Right atrium auricular region (tissue), 2 donors: Measurements from ENCODE around the gene DBNDD1. TPM values are rescaled to one million over a fixed set of nuclear protein-coding genes. Genes with fewer than 3 reads are reported as not detected.

Experiments
- DNase-seq: peaks from one replicate; pipeline ENCODE4 v3.0.0-alpha.2; 2019; ENCODE audit warnings: low spot score
- H3K27ac ChIP-seq, 2 donors: fragments of 200-600 bp; sonication (generic); 1 replicate in 1 of 2; 2 replicates in 1 of 2; pipeline ENCODE4 v1.5.1; 2016 to 2019
- H3K27me3 ChIP-seq, 2 donors: fragments of 200-600 bp; sonication (generic); one replicate each; pipeline versions ENCODE4 v1.5.1 to v1.6.0; 2017 to 2019
- H3K36me3 ChIP-seq: fragments of 200-600 bp; sonication (generic); one replicate; pipeline ENCODE4 v1.5.1; 2016
- H3K4me1 ChIP-seq, 2 donors: fragments of 200-600 bp; sonication (generic); one replicate each; pipeline versions ENCODE4 v1.5.1 to v1.6.0; 2017 to 2019
- H3K4me3 ChIP-seq, 2 donors: fragments of 200-600 bp; sonication (generic); 1 replicate in 1 of 2; 2 replicates in 1 of 2; pipeline ENCODE4 v1.5.1; 2017 to 2019; ENCODE audit warnings: mild to moderate bottlenecking in 1 of 2, moderate library complexity in 1 of 2
- H3K9me3 ChIP-seq, 2 donors: fragments of 200-600 bp; sonication (generic); one replicate each; pipeline ENCODE4 v1.5.1; 2019
- total RNA-seq, 2 donors: library from RNA; depleted of rRNA; stranded (reverse); fragments of >200 nt; gene quantifications; one replicate each; pipeline ENCODE4 v1.1.0, GENCODE V29; 2016
- TF ChIP-seq, protein P1 (sequence below), 2 donors: fragments of 200-600 bp; sonication (generic); IDR thresholded peaks; one replicate each; pipeline ENCODE4 v1.5.1; 2019; ENCODE audit warnings: antibody characterized with exemption in 2 of 2

The DBNDD1 gene
- total RNA-seq, 2 donors from 2014 or later = 2.9 to 6.2 TPM

- H3K4me1 ChIP-seq = no peaks in the 10 kb centered on the region
- H3K9me3 ChIP-seq = no peaks in the 10 kb centered on the region
- H3K27ac ChIP-seq = no peak overlapping the region
- peaks cover 21% of the 10 kb centered on the region for H3K36me3 ChIP-seq
- DNase-seq = no peak
- TF ChIP-seq, protein P1, sequence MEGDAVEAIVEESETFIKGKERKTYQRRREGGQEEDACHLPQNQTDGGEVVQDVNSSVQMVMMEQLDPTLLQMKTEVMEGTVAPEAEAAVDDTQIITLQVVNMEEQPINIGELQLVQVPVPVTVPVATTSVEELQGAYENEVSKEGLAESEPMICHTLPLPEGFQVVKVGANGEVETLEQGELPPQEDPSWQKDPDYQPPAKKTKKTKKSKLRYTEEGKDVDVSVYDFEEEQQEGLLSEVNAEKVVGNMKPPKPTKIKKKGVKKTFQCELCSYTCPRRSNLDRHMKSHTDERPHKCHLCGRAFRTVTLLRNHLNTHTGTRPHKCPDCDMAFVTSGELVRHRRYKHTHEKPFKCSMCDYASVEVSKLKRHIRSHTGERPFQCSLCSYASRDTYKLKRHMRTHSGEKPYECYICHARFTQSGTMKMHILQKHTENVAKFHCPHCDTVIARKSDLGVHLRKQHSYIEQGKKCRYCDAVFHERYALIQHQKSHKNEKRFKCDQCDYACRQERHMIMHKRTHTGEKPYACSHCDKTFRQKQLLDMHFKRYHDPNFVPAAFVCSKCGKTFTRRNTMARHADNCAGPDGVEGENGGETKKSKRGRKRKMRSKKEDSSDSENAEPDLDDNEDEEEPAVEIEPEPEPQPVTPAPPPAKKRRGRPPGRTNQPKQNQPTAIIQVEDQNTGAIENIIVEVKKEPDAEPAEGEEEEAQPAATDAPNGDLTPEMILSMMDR (IDR thresholded peaks at IDR 0.05) = no peak
- H3K27me3 ChIP-seq = no peaks in the 10 kb centered on the region
- no peak overlapping the region for H3K4me3 ChIP-seq
Measured at GRCh38 chr16:89962754-89963498, 56.3 kb downstream of the DBNDD1 start.

- no peak overlapping the region for H3K27ac ChIP-seq
- H3K36me3 ChIP-seq = peaks cover 32% of the 10 kb centered on the region
- TF ChIP-seq, protein P1 (IDR thresholded peaks at IDR 0.05) = no peak
- no peak for DNase-seq
- H3K4me3 ChIP-seq = no peak overlapping the region
- H3K9me3 ChIP-seq = no peaks in the 10 kb centered on the region
- H3K4me1 ChIP-seq = no peaks in the 10 kb centered on the region
- H3K27me3 ChIP-seq = no peaks in the 10 kb centered on the region
Measured at GRCh38 chr16:89961920-89962319, 57.3 kb downstream of the DBNDD1 start.

DNA sequence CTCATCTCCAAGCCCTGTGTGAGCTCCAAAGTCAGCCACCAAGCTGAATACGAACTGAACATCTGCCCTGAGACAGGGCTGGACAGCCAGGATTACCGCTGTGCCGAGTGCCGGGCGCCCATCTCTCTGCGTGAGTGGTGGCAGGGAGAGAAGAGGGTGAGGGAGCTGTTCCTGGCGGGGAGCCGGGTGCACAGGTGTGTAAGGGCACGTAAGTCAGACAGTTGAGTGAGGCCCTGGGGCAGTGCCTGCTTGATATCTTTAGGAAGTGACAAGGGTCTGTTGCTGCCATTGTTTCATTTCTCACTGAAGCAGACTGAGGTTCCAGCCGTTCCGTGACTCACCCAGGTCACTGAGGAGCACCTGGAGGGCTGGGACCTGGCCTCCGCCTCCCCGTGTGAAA, 58.3 kb downstream of the DBNDD1 start:
- no peak overlapping the region for H3K27ac ChIP-seq
- TF ChIP-seq, protein P1 (IDR thresholded peaks at IDR 0.05) = no peak
- no peak for DNase-seq
- no peaks in the 10 kb centered on the region for H3K9me3 ChIP-seq
- H3K36me3 ChIP-seq = peaks cover 36% of the 10 kb centered on the region
- H3K4me1 ChIP-seq = no peaks in the 10 kb centered on the region
- H3K4me3 ChIP-seq = no peak overlapping the region
- H3K27me3 ChIP-seq = no peaks in the 10 kb centered on the region

GRCh38 chr16:89958596-89958995, 60.7 kb downstream of the DBNDD1 start:
- H3K9me3 ChIP-seq = no peaks in the 10 kb centered on the region
- no peaks in the 10 kb centered on the region for H3K27me3 ChIP-seq
- H3K4me1 ChIP-seq = no peaks in the 10 kb centered on the region
- peaks cover 34% of the 10 kb centered on the region for H3K36me3 ChIP-seq
- H3K27ac ChIP-seq = no peak overlapping the region
- TF ChIP-seq, protein P1 (IDR thresholded peaks at IDR 0.05) = no peak
- DNase-seq = no peak
- H3K4me3 ChIP-seq = no peak overlapping the region

DNA sequence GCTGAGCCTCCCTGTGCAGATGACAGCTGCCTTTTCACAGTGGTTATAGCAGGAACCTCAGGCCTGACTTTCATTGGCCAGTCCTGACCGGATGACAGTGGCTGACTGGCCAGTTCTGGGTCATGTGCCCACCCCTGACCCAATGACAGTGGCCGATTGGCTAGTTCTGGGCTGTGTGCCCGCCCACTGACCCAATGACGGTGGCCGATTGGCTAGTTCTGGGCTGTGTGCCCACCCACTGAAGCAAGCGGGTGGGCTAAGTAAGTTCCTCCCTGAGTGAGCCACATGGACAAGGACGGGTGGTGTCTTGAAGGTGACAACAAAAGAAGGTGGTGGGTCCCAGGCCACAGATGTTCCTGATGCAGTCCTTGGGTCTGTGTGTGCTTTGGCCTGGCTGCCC, 61.2 kb downstream of the DBNDD1 start:
- Histone ChIP-seq H3K27me3 (no peaks in the 10 kb centered on the region), H3K9me3 (no peaks in the 10 kb centered on the region), H3K4me3 (no peak overlapping the region), H3K36me3 (peaks cover 34% of the 10 kb centered on the region), H3K27ac (no peak overlapping the region), H3K4me1 (no peaks in the 10 kb centered on the region)
- DNase-seq = no peak
- TF ChIP-seq, protein P1 (IDR thresholded peaks at IDR 0.05) = no peak
